HK-2 (cell line): Measurements from ENCODE around the gene EPHB6.

Source experiments
- DNase-seq: peaks from one replicate; pipeline ENCODE4 v3.0.0-alpha.2; 2018; ENCODE audit not compliant: unreplicated experiment

Gene EPHB6

GRCh38 chr7:142864980-142865747, 10.3 kb downstream of the EPHB6 start:
- no peak for DNase-seq

- DNase-seq = no peak
Measured at GRCh38 chr7:142865766-142866165, 10.9 kb downstream of the EPHB6 start.

GRCh38 chr7:142866361-142867096, 11.7 kb downstream of the EPHB6 start:
- peak; percentile 32 for DNase-seq

- DNase-seq = no peak
Measured at GRCh38 chr7:142867097-142867378, 12.2 kb downstream of the EPHB6 start.

- no peak for DNase-seq
Measured at GRCh38 chr7:142867398-142868187, 12.7 kb downstream of the EPHB6 start.

GRCh38 chr7:142868188-142868985, 13.5 kb downstream of the EPHB6 start:
- DNase-seq = no peak

- DNase-seq = no peak
Measured at GRCh38 chr7:142868986-142869415, 14.1 kb downstream of the EPHB6 start.

GRCh38 chr7:142869434-142869833, 14.6 kb downstream of the EPHB6 start:
- DNase-seq = no peak

- no peak for DNase-seq
Measured at GRCh38 chr7:142870147-142870559, 15.3 kb downstream of the EPHB6 start.

GRCh38 chr7:142870566-142871259, 15.8 kb downstream of the EPHB6 start:
- no peak for DNase-seq

- DNase-seq = no peak
Measured at GRCh38 chr7:142871260-142872105, 16.6 kb downstream of the EPHB6 start.

- DNase-seq = no peak
Measured at GRCh38 chr7:142872106-142872675, 17.3 kb downstream of the EPHB6 start.

- DNase-seq = peak; percentile 11
Measured at GRCh38 chr7:142873281-142873784, 18.5 kb downstream of the EPHB6 start.

GRCh38 chr7:142873871-142874270, 19.0 kb downstream of the EPHB6 start:
- DNase-seq = no peak

- no peak for DNase-seq
Measured at GRCh38 chr7:142874409-142874808, 19.5 kb downstream of the EPHB6 start.

GRCh38 chr7:142874837-142875236, 20.0 kb downstream of the EPHB6 start:
- no peak for DNase-seq

GRCh38 chr7:142875456-142875855, 20.6 kb downstream of the EPHB6 start:
- DNase-seq = no peak

- no peak for DNase-seq
Measured at GRCh38 chr7:142876236-142876960, 21.5 kb downstream of the EPHB6 start.
